Activated T-helper 1 cell treated with anti-CD3 and anti-CD28 coated beads, Interleukin-2, amount 50 U/mL, for 16 hours (primary cell): Measurements from ENCODE around the gene DEPDC5.
"Not testable (repeated sequence)": the region's sequence is repeated elsewhere in the genome, so short reads cannot be mapped to it uniquely, and the experiment has no call there.

Experiments
- DNase-seq, 2 donors: peaks; one replicate each; pipeline ENCODE4 v3.0.0-alpha.2; 2020; ENCODE audit warnings: low read depth in 1 of 2, low spot score in 1 of 2

Gene DEPDC5

GRCh38 chr22:31814942-31815341 is 61.1 kb downstream of the DEPDC5 start:
- DNase-seq = no peak

GRCh38 chr22:31815383-31815814 is 61.6 kb downstream of the DEPDC5 start:
- not testable (repeated sequence) for DNase-seq

- no peak for DNase-seq
Measured at GRCh38 chr22:31816750-31817149, 62.9 kb downstream of the DEPDC5 start.

- DNase-seq = no peak
Measured at GRCh38 chr22:31818481-31819392, 64.9 kb downstream of the DEPDC5 start.

GRCh38 chr22:31820655-31821054 is 66.8 kb downstream of the DEPDC5 start:
- DNase-seq = no peak

GRCh38 chr22:31821572-31821971 is 67.8 kb downstream of the DEPDC5 start:
- no peak for DNase-seq

GRCh38 chr22:31822523-31822922 is 68.7 kb downstream of the DEPDC5 start:
- DNase-seq = no peak

GRCh38 chr22:31825513-31825912 is 71.7 kb downstream of the DEPDC5 start:
- DNase-seq = no peak

- no peak for DNase-seq
Measured at GRCh38 chr22:31826443-31826842, 72.6 kb downstream of the DEPDC5 start.

GRCh38 chr22:31828739-31829138 is 74.9 kb downstream of the DEPDC5 start:
- DNase-seq = no peak

GRCh38 chr22:31829505-31829904 is 75.7 kb downstream of the DEPDC5 start:
- DNase-seq = peak in 1 of 2 donors; percentile 15

- no peak for DNase-seq
Measured at GRCh38 chr22:31830721-31831070, 76.9 kb downstream of the DEPDC5 start.

GRCh38 chr22:31833930-31834329 is 80.1 kb downstream of the DEPDC5 start:
- no peak for DNase-seq

- no peak for DNase-seq
Measured at GRCh38 chr22:31836010-31836409, 82.2 kb downstream of the DEPDC5 start.

- DNase-seq = no peak
Measured at GRCh38 chr22:31838917-31839316, 85.1 kb downstream of the DEPDC5 start.

GRCh38 chr22:31839986-31840385 is 86.2 kb downstream of the DEPDC5 start:
- no peak for DNase-seq

- DNase-seq = no peak
Measured at GRCh38 chr22:31840585-31840984, 86.8 kb downstream of the DEPDC5 start.

GRCh38 chr22:31841078-31841827 is 87.4 kb downstream of the DEPDC5 start:
- DNase-seq = no peak

- no peak for DNase-seq
Measured at GRCh38 chr22:31843526-31843925, 89.7 kb downstream of the DEPDC5 start.

- DNase-seq = no peak
Measured at GRCh38 chr22:31844941-31845340, 91.1 kb downstream of the DEPDC5 start.

- DNase-seq = no peak
Measured at GRCh38 chr22:31846161-31847115, 92.6 kb downstream of the DEPDC5 start.
